ENCODE measurements around the gene B3GALNT1. TPM values are rescaled to one million over a fixed set of nuclear protein-coding genes. Genes with fewer than 3 reads are reported as not detected.

The B3GALNT1 gene
- total RNA-seq, 4 donors from 2014 or later, result 2.3 to 11.8 (median 9.5) TPM

GRCh38 chr3:161108840-161109239 lies 3.7 kb upstream of the B3GALNT1 start:
- intact Hi-C loops (cut with DNase I; ENCODE audit: low total_unique reads), result no loop called here
- TF ChIP-seq CTCF (IDR thresholded peaks at IDR 0.05) (no peak), POLR2A (IDR thresholded peaks at IDR 0.05) (no peak)
- no peak for DNase-seq (ENCODE audit: low spot score in 2 of 2)
- H3K4me3 ChIP-seq (ENCODE audit: low read depth, poor library complexity, severe bottlenecking), result no peak overlapping the region
- WGBS, 2 donors, result 67 to 75% methylated on average over 1 of the region's 1 CpG

GRCh38 chr3:161107311-161107710 lies 2.2 kb upstream of the B3GALNT1 start:
- intact Hi-C loops (cut with DNase I; ENCODE audit: low total_unique reads), result no loop called here
- 57 to 77% methylated on average over 1 of the region's 1 CpG for WGBS, 2 donors
- DNase-seq (ENCODE audit: low spot score in 2 of 2), result no peak
- TF ChIP-seq POLR2A (IDR thresholded peaks at IDR 0.05), result no peak
- no peak for TF ChIP-seq CTCF (IDR thresholded peaks at IDR 0.05)
- no peak overlapping the region for H3K4me3 ChIP-seq (ENCODE audit: low read depth, poor library complexity, severe bottlenecking)

- intact Hi-C loops (cut with DNase I; ENCODE audit: low total_unique reads), result no loop called here
- WGBS, 2 donors, result 91 to 93% methylated on average over 22 of the region's 22 CpGs
- no peak overlapping the region for H3K4me3 ChIP-seq (ENCODE audit: low read depth, poor library complexity, severe bottlenecking)
- no peak for DNase-seq (ENCODE audit: low spot score in 2 of 2)
- TF ChIP-seq CTCF (IDR thresholded peaks at IDR 0.05) (no peak), POLR2A (IDR thresholded peaks at IDR 0.05) (no peak)
These were observed 1.3 kb downstream of the B3GALNT1 start for GRCh38 chr3:161103776-161104385.

GRCh38 chr3:161101609-161102008 lies 3.5 kb downstream of the B3GALNT1 start:
- H3K4me3 ChIP-seq (ENCODE audit: low read depth, poor library complexity, severe bottlenecking), result no peak overlapping the region
- intact Hi-C loops (cut with DNase I; ENCODE audit: low total_unique reads), result no loop called here
- TF ChIP-seq CTCF (IDR thresholded peaks at IDR 0.05) (no peak), POLR2A (IDR thresholded peaks at IDR 0.05) (no peak)
- 95 to 96% methylated on average over 3 of the region's 3 CpGs for WGBS, 2 donors
- DNase-seq (ENCODE audit: low spot score in 2 of 2), result no peak

- WGBS, 2 donors, result 76 to 80% methylated on average over 6 of the region's 6 CpGs
- DNase-seq (ENCODE audit: low spot score in 2 of 2), result no peak
- H3K4me3 ChIP-seq (ENCODE audit: low read depth, poor library complexity, severe bottlenecking), result no peak overlapping the region
- intact Hi-C loops (cut with DNase I; ENCODE audit: low total_unique reads), result no loop called here
- no peak for TF ChIP-seq CTCF (IDR thresholded peaks at IDR 0.05)
- no peak for TF ChIP-seq POLR2A (IDR thresholded peaks at IDR 0.05)
These were observed 4.2 kb downstream of the B3GALNT1 start for GRCh38 chr3:161100994-161101393.

GRCh38 chr3:161096771-161097367 lies 8.3 kb downstream of the B3GALNT1 start:
- TF ChIP-seq CTCF (IDR thresholded peaks at IDR 0.05) (no peak), POLR2A (IDR thresholded peaks at IDR 0.05) (no peak)
- no peak overlapping the region for H3K4me3 ChIP-seq (ENCODE audit: low read depth, poor library complexity, severe bottlenecking)
- 74 to 82% methylated on average over 7 of the region's 7 CpGs for WGBS, 2 donors
- DNase-seq (ENCODE audit: low spot score in 2 of 2), result no peak
- intact Hi-C loops (cut with DNase I; ENCODE audit: low total_unique reads), result no loop called here
